ENCODE measurements around the gene MRGPRD.
"Not testable (repeated sequence)": the region's sequence is repeated elsewhere in the genome, so short reads cannot be mapped to it uniquely, and the experiment has no call there.

Gene MRGPRD

GRCh38 chr11:68979931-68980775 is 633 bp downstream of the MRGPRD start:
- no peak overlapping the region for H3K9ac ChIP-seq (ENCODE audit: low read depth in 1 of 2, low read length in 2 of 2)
- H3K4me3 ChIP-seq (ENCODE audit: low read length in 2 of 2): no peak overlapping the region

DNA sequence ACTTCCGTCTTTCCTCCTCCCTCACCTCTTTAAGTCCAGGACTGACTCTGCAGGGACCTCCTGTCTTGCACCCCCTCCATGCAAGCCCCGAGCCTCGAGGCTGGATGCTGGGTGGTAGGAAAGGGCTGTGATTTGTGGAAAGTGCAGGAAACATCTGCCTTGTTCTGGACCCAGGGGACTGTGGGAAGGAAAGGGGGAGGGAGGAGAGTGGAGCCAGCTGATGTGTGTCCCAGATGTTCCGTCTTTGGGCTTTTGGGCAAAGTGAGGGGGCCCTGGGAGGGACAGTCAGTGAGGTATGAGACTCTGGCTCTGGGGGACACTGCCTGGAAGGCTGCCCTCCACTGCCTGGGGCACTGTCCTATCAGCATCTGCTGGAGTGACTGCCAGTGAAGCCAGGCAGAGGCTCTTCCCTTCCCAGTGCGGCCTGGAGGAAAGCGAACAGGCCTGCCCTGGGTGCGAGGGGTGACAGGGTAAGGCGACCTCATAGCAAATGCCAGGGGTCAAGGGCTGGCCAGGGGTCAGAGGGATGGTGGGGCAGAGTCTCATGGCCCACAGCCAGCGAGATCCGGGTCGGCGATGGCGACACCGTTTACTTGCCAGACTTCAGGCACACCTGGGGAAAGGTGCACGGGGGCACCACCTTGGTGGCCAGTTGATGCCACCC is 1.7 kb downstream of the MRGPRD start:
- Histone ChIP-seq H3K9ac (ENCODE audit: low read depth in 1 of 2, low read length in 2 of 2) (no peak overlapping the region), H3K36me3 (ENCODE audit: control insufficient read depth in 2 of 2, insufficient read depth in 2 of 2, low read length in 2 of 2) (no peaks in the 10 kb centered on the region), H3K27me3 (ENCODE audit: control insufficient read depth in 2 of 2, insufficient read depth in 2 of 2, low read length in 2 of 2) (peaks cover 0 to 2% of the 10 kb centered on the region in 2 donors), H3K4me3 (ENCODE audit: low read length in 2 of 2) (no peak overlapping the region), H3K4me1 (ENCODE audit: control insufficient read depth in 2 of 2, insufficient read depth in 2 of 2, low read length in 2 of 2) (no peaks in the 10 kb centered on the region), H3K9me3 (ENCODE audit: control insufficient read depth in 2 of 2, low read length in 2 of 2) (no peaks in the 10 kb centered on the region), H3K27ac (ENCODE audit: low read depth in 2 of 2, low read length in 2 of 2) (no peak overlapping the region)

More at GRCh38 chr11:68979931-68980775, 633 bp downstream of the MRGPRD start:
- H3K36me3 ChIP-seq (ENCODE audit: control insufficient read depth in 2 of 2, insufficient read depth in 2 of 2, low read length in 2 of 2): no peaks in the 10 kb centered on the region
- H3K4me1 ChIP-seq (ENCODE audit: control insufficient read depth in 2 of 2, insufficient read depth in 2 of 2, low read length in 2 of 2): no peaks in the 10 kb centered on the region
- H3K27ac ChIP-seq (ENCODE audit: low read depth in 2 of 2, low read length in 2 of 2): no peak overlapping the region
- peaks cover 0 to 2% of the 10 kb centered on the region in 2 donors for H3K27me3 ChIP-seq (ENCODE audit: control insufficient read depth in 2 of 2, insufficient read depth in 2 of 2, low read length in 2 of 2)
- H3K9me3 ChIP-seq (ENCODE audit: control insufficient read depth in 2 of 2, low read length in 2 of 2): no peaks in the 10 kb centered on the region

- Histone ChIP-seq H3K9me3 (ENCODE audit: control insufficient read depth in 2 of 2, low read length in 2 of 2) (no peaks in the 10 kb centered on the region), H3K4me3 (ENCODE audit: low read length in 2 of 2) (no peak overlapping the region), H3K9ac (ENCODE audit: low read depth in 1 of 2, low read length in 2 of 2) (no peak overlapping the region), H3K4me1 (ENCODE audit: control insufficient read depth in 2 of 2, insufficient read depth in 2 of 2, low read length in 2 of 2) (no peaks in the 10 kb centered on the region), H3K36me3 (ENCODE audit: control insufficient read depth in 2 of 2, insufficient read depth in 2 of 2, low read length in 2 of 2) (no peaks in the 10 kb centered on the region), H3K27ac (ENCODE audit: low read depth in 2 of 2, low read length in 2 of 2) (no peak overlapping the region), H3K27me3 (ENCODE audit: control insufficient read depth in 2 of 2, insufficient read depth in 2 of 2, low read length in 2 of 2) (peaks cover 0 to 2% of the 10 kb centered on the region in 2 donors)
Measured at GRCh38 chr11:68978626-68978930, 2.2 kb downstream of the MRGPRD start.

DNA sequence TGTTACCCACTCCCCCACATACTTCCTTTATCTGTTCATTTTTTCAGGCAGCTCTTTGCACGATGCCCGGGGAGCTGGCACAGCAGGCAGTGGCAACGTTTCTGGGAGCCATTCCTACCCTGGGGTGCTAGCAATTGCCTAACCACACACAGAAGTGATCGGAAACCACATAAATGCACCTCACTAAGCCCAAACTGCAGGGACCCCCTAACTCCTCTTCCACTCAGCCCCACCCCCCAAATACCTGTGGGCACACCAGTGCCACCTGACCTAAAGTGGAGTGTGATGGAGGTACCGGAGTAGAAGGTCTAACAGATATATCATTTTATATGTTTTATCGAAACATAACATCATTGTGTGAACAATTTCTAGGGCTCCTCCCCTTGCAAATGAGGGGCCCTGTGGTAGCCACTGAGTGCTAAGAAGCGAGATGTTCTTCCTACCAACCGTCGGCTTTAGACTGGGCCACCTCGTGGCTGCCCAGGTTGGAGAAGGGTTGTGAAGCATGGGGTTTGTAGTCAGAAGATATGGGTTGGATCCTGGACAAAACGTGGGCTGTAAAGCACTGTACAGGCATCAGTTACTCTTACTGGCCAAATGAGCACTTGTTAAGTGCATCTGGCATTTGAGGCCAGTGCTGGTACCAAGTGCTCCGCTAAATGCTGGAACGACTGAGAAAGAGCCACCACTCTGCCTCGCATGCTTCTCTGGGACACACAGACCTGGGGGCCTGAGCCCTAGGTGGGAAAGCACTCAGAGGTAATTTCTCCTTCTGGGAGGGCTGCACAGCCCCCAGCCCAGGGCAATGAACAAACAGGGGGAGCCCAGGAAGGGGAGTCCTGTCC is 2.8 kb downstream of the MRGPRD start:
- no peaks in the 10 kb centered on the region for H3K4me1 ChIP-seq (ENCODE audit: control insufficient read depth in 2 of 2, insufficient read depth in 2 of 2, low read length in 2 of 2)
- no peaks in the 10 kb centered on the region for H3K36me3 ChIP-seq (ENCODE audit: control insufficient read depth in 2 of 2, insufficient read depth in 2 of 2, low read length in 2 of 2)
- no peak overlapping the region for H3K4me3 ChIP-seq (ENCODE audit: low read length in 2 of 2)
- no peak overlapping the region for H3K9ac ChIP-seq (ENCODE audit: low read depth in 1 of 2, low read length in 2 of 2)
- no peaks in the 10 kb centered on the region for H3K9me3 ChIP-seq (ENCODE audit: control insufficient read depth in 2 of 2, low read length in 2 of 2)
- H3K27me3 ChIP-seq (ENCODE audit: control insufficient read depth in 2 of 2, insufficient read depth in 2 of 2, low read length in 2 of 2): peaks cover 0 to 2% of the 10 kb centered on the region in 2 donors
- no peak overlapping the region for H3K27ac ChIP-seq (ENCODE audit: low read depth in 2 of 2, low read length in 2 of 2)

DNA sequence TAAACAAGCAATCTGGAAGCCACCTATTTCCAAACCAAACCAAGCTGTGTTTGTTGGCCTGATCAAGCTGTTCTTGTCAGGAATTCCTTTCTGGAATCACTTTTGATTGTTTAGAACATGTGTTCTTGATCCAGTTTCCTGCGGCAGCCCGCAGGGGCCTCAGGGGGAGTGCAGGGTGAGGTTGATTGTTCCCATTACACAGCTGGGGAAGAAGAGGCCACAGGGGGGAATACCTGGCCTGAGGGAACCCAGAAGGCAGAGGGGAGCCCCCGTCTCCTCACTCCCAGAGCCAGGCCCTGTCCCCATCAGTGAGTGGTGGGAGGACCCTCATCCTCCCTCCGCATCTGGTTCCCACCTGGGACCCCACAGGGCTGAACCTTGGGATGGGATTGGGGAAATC is 4.2 kb downstream of the MRGPRD start:
- no peaks in the 10 kb centered on the region for H3K36me3 ChIP-seq (ENCODE audit: control insufficient read depth in 2 of 2, insufficient read depth in 2 of 2, low read length in 2 of 2)
- H3K9ac ChIP-seq (ENCODE audit: low read depth in 1 of 2, low read length in 2 of 2): no peak overlapping the region
- no peaks in the 10 kb centered on the region for H3K9me3 ChIP-seq (ENCODE audit: control insufficient read depth in 2 of 2, low read length in 2 of 2)
- H3K27me3 ChIP-seq (ENCODE audit: control insufficient read depth in 2 of 2, insufficient read depth in 2 of 2, low read length in 2 of 2): peaks cover 2% of the 10 kb centered on the region in 2 donors
- H3K27ac ChIP-seq (ENCODE audit: low read depth in 2 of 2, low read length in 2 of 2): no peak overlapping the region
- H3K4me3 ChIP-seq (ENCODE audit: low read length in 2 of 2): no peak overlapping the region
- no peaks in the 10 kb centered on the region for H3K4me1 ChIP-seq (ENCODE audit: control insufficient read depth in 2 of 2, insufficient read depth in 2 of 2, low read length in 2 of 2)

DNA sequence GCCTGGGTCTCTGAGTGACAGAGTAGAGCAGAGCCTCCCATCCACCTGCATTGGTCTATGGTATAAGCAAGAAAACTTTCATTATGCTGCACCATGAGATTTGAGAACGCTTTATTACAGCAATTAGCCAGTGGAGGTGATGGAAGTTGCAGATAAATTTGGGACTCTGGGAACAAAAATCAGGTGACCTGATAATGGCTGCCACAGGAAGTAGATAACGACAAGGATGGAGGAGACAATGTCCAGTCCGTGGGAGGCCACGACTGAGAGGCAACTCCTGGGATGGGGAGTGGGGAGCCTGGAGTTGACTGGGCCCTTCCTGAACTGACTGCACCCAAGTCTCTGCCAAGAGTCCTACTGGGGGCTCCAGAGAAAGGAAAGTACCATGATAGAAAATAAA is 4.7 kb downstream of the MRGPRD start:
- Histone ChIP-seq H3K4me3 (ENCODE audit: low read length in 2 of 2) (no peak overlapping the region), H3K36me3 (ENCODE audit: control insufficient read depth in 2 of 2, insufficient read depth in 2 of 2, low read length in 2 of 2) (no peaks in the 10 kb centered on the region), H3K27me3 (ENCODE audit: control insufficient read depth in 2 of 2, insufficient read depth in 2 of 2, low read length in 2 of 2) (peaks cover 2% of the 10 kb centered on the region in 2 donors), H3K27ac (ENCODE audit: low read depth in 2 of 2, low read length in 2 of 2) (no peak overlapping the region), H3K9ac (ENCODE audit: low read depth in 1 of 2, low read length in 2 of 2) (no peak overlapping the region), H3K4me1 (ENCODE audit: control insufficient read depth in 2 of 2, insufficient read depth in 2 of 2, low read length in 2 of 2) (no peaks in the 10 kb centered on the region), H3K9me3 (ENCODE audit: control insufficient read depth in 2 of 2, low read length in 2 of 2) (no peaks in the 10 kb centered on the region)

DNA sequence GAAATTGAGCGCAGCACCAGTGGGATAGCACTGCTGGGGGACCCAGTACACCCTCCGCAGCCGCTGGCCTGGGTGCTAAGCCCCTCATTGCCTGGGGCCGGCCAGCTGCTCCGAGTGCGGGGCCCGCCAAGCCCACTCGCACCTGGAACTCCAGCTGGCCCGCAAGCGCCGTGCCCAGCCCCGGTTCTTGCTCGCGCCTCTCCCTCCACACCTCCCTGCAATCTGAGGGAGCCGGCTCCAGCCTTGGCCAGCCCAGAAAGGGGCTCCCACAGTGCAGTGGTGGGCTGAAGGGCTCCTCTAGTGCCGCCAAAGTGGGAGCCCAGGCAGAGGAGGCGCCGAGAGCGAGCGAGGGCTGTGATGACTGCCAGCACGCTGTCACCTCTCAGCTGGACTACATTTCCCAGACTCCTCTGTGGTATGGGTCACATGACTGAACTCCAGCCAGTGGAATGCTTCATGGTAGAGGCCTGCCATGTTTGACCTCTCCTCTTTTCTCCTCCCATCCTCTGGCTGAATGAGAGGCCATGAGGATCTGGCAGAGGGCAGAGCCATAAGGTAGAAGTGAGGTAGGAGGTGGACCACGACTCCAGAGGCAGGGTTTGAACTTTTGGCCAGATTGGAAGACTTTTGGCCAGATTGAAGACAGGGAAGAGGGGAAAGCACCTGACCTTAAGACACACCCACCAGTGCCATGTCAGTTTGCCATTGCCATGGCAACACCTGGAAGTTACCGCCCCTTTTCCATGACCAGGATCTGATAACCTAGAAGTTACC is 6.2 kb downstream of the MRGPRD start:
- Histone ChIP-seq H3K9ac (ENCODE audit: low read depth in 1 of 2, low read length in 2 of 2) (no peak overlapping the region), H3K36me3 (ENCODE audit: control insufficient read depth in 2 of 2, insufficient read depth in 2 of 2, low read length in 2 of 2) (no peaks in the 10 kb centered on the region), H3K27me3 (ENCODE audit: control insufficient read depth in 2 of 2, insufficient read depth in 2 of 2, low read length in 2 of 2) (peaks cover 2% of the 10 kb centered on the region in 2 donors), H3K4me1 (ENCODE audit: control insufficient read depth in 2 of 2, insufficient read depth in 2 of 2, low read length in 2 of 2) (no peaks in the 10 kb centered on the region), H3K27ac (ENCODE audit: low read depth in 2 of 2, low read length in 2 of 2) (no peak overlapping the region), H3K4me3 (ENCODE audit: low read length in 2 of 2) (no peak overlapping the region), H3K9me3 (ENCODE audit: control insufficient read depth in 2 of 2, low read length in 2 of 2) (no peaks in the 10 kb centered on the region)

GRCh38 chr11:68973706-68974105 is 7.1 kb downstream of the MRGPRD start:
- H3K9ac ChIP-seq (ENCODE audit: low read depth in 1 of 2, low read length in 2 of 2); H3K36me3 ChIP-seq (ENCODE audit: control insufficient read depth in 2 of 2, insufficient read depth in 2 of 2, low read length in 2 of 2); H3K27ac ChIP-seq (ENCODE audit: low read depth in 2 of 2, low read length in 2 of 2): not testable (repeated sequence)

DNA sequence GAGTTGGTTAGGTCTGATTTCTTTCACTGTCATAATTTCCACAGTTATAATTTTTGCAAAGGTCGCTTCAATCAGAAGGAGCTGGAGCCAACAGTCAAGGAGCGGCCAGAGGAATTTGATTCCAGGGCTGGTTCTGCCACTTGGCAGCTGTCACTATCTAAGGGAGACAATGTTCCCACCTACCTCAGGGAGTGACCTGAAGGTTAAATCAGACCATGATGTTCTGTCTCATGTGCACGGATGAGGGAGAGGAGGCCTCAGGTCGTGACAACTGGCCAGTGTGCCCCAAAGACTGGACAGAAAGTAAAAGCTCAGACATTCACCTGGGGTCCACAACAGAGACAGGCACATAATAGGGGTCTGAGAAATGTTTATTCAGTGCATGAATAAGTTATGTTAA is 7.6 kb downstream of the MRGPRD start:
- no peak overlapping the region for H3K9ac ChIP-seq (ENCODE audit: low read depth in 1 of 2, low read length in 2 of 2)
- no peaks in the 10 kb centered on the region for H3K9me3 ChIP-seq (ENCODE audit: control insufficient read depth in 2 of 2, low read length in 2 of 2)
- H3K27ac ChIP-seq (ENCODE audit: low read depth in 2 of 2, low read length in 2 of 2): no peak overlapping the region
- H3K27me3 ChIP-seq (ENCODE audit: control insufficient read depth in 2 of 2, insufficient read depth in 2 of 2, low read length in 2 of 2): peaks cover 2% of the 10 kb centered on the region in 2 donors
- no peaks in the 10 kb centered on the region for H3K36me3 ChIP-seq (ENCODE audit: control insufficient read depth in 2 of 2, insufficient read depth in 2 of 2, low read length in 2 of 2)
- no peak overlapping the region for H3K4me3 ChIP-seq (ENCODE audit: low read length in 2 of 2)
- no peaks in the 10 kb centered on the region for H3K4me1 ChIP-seq (ENCODE audit: control insufficient read depth in 2 of 2, insufficient read depth in 2 of 2, low read length in 2 of 2)

More at GRCh38 chr11:68973706-68974105, 7.1 kb downstream of the MRGPRD start:
- not testable (repeated sequence) for H3K4me1 ChIP-seq (ENCODE audit: control insufficient read depth in 2 of 2, insufficient read depth in 2 of 2, low read length in 2 of 2); H3K9me3 ChIP-seq (ENCODE audit: control insufficient read depth in 2 of 2, low read length in 2 of 2); H3K4me3 ChIP-seq (ENCODE audit: low read length in 2 of 2); H3K27me3 ChIP-seq (ENCODE audit: control insufficient read depth in 2 of 2, insufficient read depth in 2 of 2, low read length in 2 of 2)
